HL-60 (cell line): Measurements from ENCODE around the gene CASS4.

ENCODE experiments used
- CTCF ChIP-seq: IDR thresholded peaks from one replicate; pipeline ENCODE4 v1.5.1; 2011; ENCODE audit warnings: low read length, control low read depth, inconsistent platforms; ENCODE audit not compliant: insufficient read depth
- POLR2AphosphoS5 ChIP-seq: IDR thresholded peaks from 2 replicates; pipeline ENCODE4 v1.6.1; 2012; ENCODE audit warnings: low read depth
- SPI1 ChIP-seq: IDR thresholded peaks from 2 replicates; pipeline ENCODE4 v1.6.1; 2012; ENCODE audit warnings: low read depth, mild to moderate bottlenecking, borderline replicate concordance

GRCh38 chr20:56428410-56428809 is 16.4 kb downstream of the CASS4 start:
- no peak for TF ChIP-seq SPI1
- no peak for TF ChIP-seq CTCF
- TF ChIP-seq POLR2AphosphoS5 = no peak
